GM10266 (cell line): ENCODE data around the gene CCDC126.

Experiments
- DNase-seq: peaks from one replicate; pipeline ENCODE4 v3.0.0; 2012; ENCODE audit errors: extremely low spot score
- TF ChIP-seq, protein P1 (sequence below): IDR thresholded peaks from 2 replicates; pipeline ENCODE4 v1.5.1; 2012; ENCODE audit warnings: mild to moderate bottlenecking, low read depth; ENCODE audit not compliant: control insufficient read depth, insufficient read depth; ENCODE audit errors: missing control alignments

Gene CCDC126

GRCh38 chr7:23685731-23686130 lies 88.5 kb downstream of the CCDC126 start:
- TF ChIP-seq, protein P1, sequence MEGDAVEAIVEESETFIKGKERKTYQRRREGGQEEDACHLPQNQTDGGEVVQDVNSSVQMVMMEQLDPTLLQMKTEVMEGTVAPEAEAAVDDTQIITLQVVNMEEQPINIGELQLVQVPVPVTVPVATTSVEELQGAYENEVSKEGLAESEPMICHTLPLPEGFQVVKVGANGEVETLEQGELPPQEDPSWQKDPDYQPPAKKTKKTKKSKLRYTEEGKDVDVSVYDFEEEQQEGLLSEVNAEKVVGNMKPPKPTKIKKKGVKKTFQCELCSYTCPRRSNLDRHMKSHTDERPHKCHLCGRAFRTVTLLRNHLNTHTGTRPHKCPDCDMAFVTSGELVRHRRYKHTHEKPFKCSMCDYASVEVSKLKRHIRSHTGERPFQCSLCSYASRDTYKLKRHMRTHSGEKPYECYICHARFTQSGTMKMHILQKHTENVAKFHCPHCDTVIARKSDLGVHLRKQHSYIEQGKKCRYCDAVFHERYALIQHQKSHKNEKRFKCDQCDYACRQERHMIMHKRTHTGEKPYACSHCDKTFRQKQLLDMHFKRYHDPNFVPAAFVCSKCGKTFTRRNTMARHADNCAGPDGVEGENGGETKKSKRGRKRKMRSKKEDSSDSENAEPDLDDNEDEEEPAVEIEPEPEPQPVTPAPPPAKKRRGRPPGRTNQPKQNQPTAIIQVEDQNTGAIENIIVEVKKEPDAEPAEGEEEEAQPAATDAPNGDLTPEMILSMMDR, result no peak
- DNase-seq, result no peak

GRCh38 chr7:23687011-23687410 lies 89.8 kb downstream of the CCDC126 start:
- no peak for DNase-seq
- TF ChIP-seq, protein P1, result no peak

- TF ChIP-seq, protein P1, result no peak
Observed at GRCh38 chr7:23689165-23689564, 92.0 kb downstream of the CCDC126 start.

GRCh38 chr7:23691320-23691719 lies 94.1 kb downstream of the CCDC126 start:
- DNase-seq, result no peak
- TF ChIP-seq, protein P1, result no peak

More at GRCh38 chr7:23689165-23689564, 92.0 kb downstream of the CCDC126 start:
- no peak for DNase-seq

DNA sequence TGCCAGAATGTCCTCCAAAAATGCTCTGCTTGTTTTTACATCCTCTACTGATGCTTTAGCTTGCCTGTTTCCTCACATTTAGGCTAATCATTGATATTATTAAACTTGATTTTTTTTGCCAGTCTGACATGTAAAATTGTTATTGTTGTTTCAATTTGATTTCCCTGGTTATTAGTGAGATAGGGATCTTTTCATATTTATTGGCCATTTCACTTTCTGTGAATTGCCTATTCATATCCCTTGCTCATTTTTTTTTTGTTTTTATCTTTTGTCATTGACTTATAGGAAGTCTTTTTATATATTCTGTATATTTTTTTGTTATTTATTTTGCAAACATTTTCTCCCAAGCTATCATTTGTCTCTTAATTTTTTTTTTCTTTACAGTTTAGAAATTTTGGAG lies 96.0 kb downstream of the CCDC126 start:
- DNase-seq, result no peak
- TF ChIP-seq, protein P1, result no peak
